ENCODE measurements around the gene GDPD4.

Gene GDPD4, protein sequence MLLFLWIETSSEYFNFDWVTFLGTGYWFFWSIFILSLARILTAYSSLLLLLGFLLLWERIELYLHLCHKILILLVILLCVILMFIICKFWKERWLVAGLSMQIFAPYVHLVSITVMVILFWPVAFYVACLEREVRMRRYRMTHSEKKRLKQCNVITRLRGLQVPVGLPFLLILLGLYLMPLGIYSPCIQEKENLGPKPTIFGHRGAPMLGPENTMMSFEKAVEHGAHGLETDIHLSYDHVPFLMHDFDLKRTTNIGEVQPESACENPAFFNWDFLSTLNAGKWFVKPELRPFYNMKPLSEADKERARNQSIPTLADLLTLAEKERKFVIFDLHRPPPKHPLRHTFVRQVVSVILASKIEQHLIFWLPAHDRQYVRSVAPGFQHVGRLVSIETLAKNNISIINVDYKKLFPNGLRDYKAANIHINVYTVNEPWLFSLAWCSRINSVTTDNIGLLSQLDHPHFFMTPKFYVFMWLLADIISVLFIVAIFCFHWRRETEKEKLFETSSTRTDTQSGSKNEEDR

DNA sequence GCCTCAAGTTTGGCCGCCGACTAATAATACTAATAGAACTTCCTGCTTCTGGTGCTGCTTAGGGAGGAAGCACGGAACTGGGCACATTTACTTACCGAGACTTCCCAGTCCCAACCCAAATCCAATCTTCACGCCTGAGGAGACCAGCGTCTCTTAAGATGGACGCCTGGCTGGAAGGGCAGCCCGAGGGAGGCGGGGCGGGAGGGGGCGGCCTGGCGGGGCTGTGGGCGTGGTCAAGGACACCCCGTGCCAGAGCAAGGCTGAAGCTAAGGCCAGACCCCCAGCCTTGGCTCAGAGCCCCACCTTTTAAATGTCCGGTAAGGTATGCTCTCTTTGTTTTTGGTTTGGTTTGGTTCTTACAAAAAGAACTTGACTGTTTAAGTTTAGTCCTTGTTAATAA, at the start of gene GDPD4:
Gene GDPD4 (minus strand): TSS at position 177 of the 400 bp plus-strand sequence. CDS start 16,549 bp downstream, outside the sequence.
- DNase-seq (ENCODE audit: low spot score) (no peak), ATAC-seq (ENCODE audit: low read depth) (no peak)
- H3K27me3 ChIP-seq (ENCODE audit: insufficient read depth, poor library complexity, severe bottlenecking) = no peaks in the 10 kb centered on the region
- H3K36me3 ChIP-seq (ENCODE audit: low read depth) = no peaks in the 10 kb centered on the region
- H3K4me3 ChIP-seq (ENCODE audit: severe bottlenecking) = no peak within 1 kb of the TSS
- TF ChIP-seq, protein P1, sequence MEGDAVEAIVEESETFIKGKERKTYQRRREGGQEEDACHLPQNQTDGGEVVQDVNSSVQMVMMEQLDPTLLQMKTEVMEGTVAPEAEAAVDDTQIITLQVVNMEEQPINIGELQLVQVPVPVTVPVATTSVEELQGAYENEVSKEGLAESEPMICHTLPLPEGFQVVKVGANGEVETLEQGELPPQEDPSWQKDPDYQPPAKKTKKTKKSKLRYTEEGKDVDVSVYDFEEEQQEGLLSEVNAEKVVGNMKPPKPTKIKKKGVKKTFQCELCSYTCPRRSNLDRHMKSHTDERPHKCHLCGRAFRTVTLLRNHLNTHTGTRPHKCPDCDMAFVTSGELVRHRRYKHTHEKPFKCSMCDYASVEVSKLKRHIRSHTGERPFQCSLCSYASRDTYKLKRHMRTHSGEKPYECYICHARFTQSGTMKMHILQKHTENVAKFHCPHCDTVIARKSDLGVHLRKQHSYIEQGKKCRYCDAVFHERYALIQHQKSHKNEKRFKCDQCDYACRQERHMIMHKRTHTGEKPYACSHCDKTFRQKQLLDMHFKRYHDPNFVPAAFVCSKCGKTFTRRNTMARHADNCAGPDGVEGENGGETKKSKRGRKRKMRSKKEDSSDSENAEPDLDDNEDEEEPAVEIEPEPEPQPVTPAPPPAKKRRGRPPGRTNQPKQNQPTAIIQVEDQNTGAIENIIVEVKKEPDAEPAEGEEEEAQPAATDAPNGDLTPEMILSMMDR (IDR thresholded peaks at IDR 0.05; ENCODE audit: poor library complexity, severe bottlenecking) = no peak
- H3K4me1 ChIP-seq (ENCODE audit: insufficient read depth, poor library complexity, severe bottlenecking) = peaks cover 23% of the 10 kb centered on the region
- H3K27ac ChIP-seq (ENCODE audit: poor library complexity, severe bottlenecking) = peak within 1 kb of the TSS; percentile 64
- peaks cover 6% of the 10 kb centered on the region for H3K9me3 ChIP-seq (ENCODE audit: severe bottlenecking)

DNA sequence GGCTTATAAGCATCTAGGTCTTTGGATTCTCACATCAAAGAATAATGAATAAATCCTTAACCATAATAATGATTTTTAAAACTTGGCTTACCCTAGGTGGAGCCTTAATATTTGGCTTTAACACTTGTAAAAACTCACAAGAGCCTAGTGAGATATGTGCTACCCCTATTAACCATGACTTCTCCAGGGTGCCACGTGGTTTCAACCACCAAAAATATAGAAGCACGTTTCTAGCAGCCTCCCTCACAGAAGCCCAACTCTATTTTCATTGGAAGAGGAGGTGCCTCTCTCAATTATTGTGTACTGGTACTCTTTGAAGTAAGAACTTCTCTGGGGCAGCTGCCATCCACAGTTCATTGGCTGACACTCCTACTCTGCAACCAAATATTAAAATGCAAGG, 46.5 kb upstream of the GDPD4 start:
- ATAC-seq (ENCODE audit: low read depth) (no peak), DNase-seq (ENCODE audit: low spot score) (no peak)
- H3K9me3 ChIP-seq (ENCODE audit: severe bottlenecking) = no peaks in the 10 kb centered on the region
- H3K4me1 ChIP-seq (ENCODE audit: insufficient read depth, poor library complexity, severe bottlenecking) = peaks cover 22% of the 10 kb centered on the region
- H3K27ac ChIP-seq (ENCODE audit: poor library complexity, severe bottlenecking) = no peak overlapping the region
- no peak overlapping the region for H3K4me3 ChIP-seq (ENCODE audit: severe bottlenecking)
- H3K36me3 ChIP-seq (ENCODE audit: low read depth) = peaks cover 3% of the 10 kb centered on the region; the same call in 1 of the 2 replicates
- no peaks in the 10 kb centered on the region for H3K27me3 ChIP-seq (ENCODE audit: insufficient read depth, poor library complexity, severe bottlenecking)
- TF ChIP-seq, protein P1 (IDR thresholded peaks at IDR 0.05; ENCODE audit: poor library complexity, severe bottlenecking) = no peak

DNA sequence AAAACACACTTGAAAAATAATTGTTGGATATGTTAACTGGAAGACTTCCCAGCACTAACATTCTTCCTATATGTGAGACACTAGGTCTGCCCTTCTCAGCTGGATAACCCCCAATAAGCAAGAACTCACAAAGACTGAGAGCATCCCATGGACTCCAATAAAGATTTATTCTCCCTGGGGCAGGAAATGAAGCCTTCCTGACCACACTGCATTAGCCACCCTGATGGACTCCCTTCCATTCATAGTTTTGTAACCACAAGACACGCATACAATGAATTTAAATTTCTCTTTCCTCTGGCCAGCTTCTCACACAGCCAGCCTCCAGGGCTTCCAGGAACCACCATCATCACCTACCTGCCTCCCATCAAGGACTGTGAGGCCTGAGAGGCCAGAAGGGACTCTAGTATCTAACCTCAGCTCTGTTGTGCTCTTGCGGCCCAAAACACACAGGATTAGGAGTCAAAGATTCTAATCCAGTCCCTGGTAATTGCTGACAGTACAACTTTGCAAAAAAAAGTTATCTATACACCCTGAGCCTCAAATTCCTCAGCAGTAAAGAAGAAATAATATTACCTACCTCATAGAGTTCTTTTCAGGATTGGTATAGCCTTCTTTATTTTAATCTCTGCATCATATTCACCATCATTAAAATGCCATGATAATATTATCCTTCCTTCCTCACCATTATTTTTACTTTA, 45.6 kb upstream of the GDPD4 start:
- Histone ChIP-seq H3K4me3 (ENCODE audit: severe bottlenecking) (no peak overlapping the region), H3K27ac (ENCODE audit: poor library complexity, severe bottlenecking) (no peak overlapping the region)
- ATAC-seq (ENCODE audit: low read depth) = no peak

DNA sequence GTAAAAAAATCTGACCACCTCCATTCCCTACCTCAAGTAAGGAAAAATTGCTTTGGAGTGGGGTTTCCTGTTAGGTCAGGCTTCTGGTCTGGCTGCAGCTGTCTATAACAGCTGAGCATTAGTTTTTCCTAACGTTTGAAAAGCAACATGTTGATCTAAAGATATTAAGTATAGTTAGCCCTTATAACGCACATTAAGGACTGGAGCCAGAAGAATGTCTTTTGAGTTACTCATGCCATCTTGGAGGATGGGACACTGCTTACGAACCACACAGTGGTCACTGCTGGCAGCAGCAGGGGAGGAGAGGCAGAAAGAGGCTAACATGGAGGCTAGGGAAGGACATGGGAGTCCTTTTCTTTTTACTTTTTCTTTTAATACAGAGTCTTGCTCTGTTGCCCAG, 44.1 kb upstream of the GDPD4 start:
- H3K36me3 ChIP-seq (ENCODE audit: low read depth) = peaks cover 11% of the 10 kb centered on the region
- no peaks in the 10 kb centered on the region for H3K27me3 ChIP-seq (ENCODE audit: insufficient read depth, poor library complexity, severe bottlenecking)
- no peak overlapping the region for H3K27ac ChIP-seq (ENCODE audit: poor library complexity, severe bottlenecking)
- TF ChIP-seq, protein P1 (IDR thresholded peaks at IDR 0.05; ENCODE audit: poor library complexity, severe bottlenecking) = no peak
- no peaks in the 10 kb centered on the region for H3K9me3 ChIP-seq (ENCODE audit: severe bottlenecking)
- ATAC-seq (ENCODE audit: low read depth) (no peak), DNase-seq (ENCODE audit: low spot score) (no peak)
- H3K4me1 ChIP-seq (ENCODE audit: insufficient read depth, poor library complexity, severe bottlenecking) = peaks cover 7% of the 10 kb centered on the region
- no peak overlapping the region for H3K4me3 ChIP-seq (ENCODE audit: severe bottlenecking)

More for the DNA sequence above, 45.6 kb upstream of the GDPD4 start:
- no peak for DNase-seq (ENCODE audit: low spot score)
- Histone ChIP-seq H3K4me1 (ENCODE audit: insufficient read depth, poor library complexity, severe bottlenecking) (peaks cover 20% of the 10 kb centered on the region), H3K36me3 (ENCODE audit: low read depth) (peaks cover 10% of the 10 kb centered on the region), H3K27me3 (ENCODE audit: insufficient read depth, poor library complexity, severe bottlenecking) (no peaks in the 10 kb centered on the region), H3K9me3 (ENCODE audit: severe bottlenecking) (no peaks in the 10 kb centered on the region)
- TF ChIP-seq, protein P1 (IDR thresholded peaks at IDR 0.05; ENCODE audit: poor library complexity, severe bottlenecking) = no peak

Data from RWPE2 (cell line).